LNCAP (cell line): ENCODE data around the gene SCT.

ENCODE experiments used
- CTCF ChIP-seq: fragments of 450-650 bp; IDR thresholded peaks from 2 replicates; pipeline ENCODE4 v1.5.1; 2017; ENCODE audit warnings: mild to moderate bottlenecking

The SCT gene

GRCh38 chr11:628056-628455 lies 1.1 kb upstream of the SCT start:
- no peak for TF ChIP-seq CTCF

GRCh38 chr11:627308-627576 lies 261 bp upstream of the SCT start:
- TF ChIP-seq CTCF: no peak

GRCh38 chr11:625636-626268 lies 1.2 kb downstream of the SCT start:
- no peak for TF ChIP-seq CTCF

- no peak for TF ChIP-seq CTCF
Observed at GRCh38 chr11:624705-625635, 2.0 kb downstream of the SCT start, which contains the start of gene CDHR5. Gene CDHR5, minus strand, starts transcription at chr11:624955. Its CDS starts 53 bp downstream, at chr11:624902.

- no peak for TF ChIP-seq CTCF
Observed at GRCh38 chr11:623999-624704, 2.8 kb downstream of the SCT start.

GRCh38 chr11:623349-623869 lies 3.6 kb downstream of the SCT start:
- no peak for TF ChIP-seq CTCF

GRCh38 chr11:621838-622237 lies 5.1 kb downstream of the SCT start:
- no peak for TF ChIP-seq CTCF
